C4-2B (cell line): ENCODE measurements around the gene S1PR4.
"Not testable (repeated sequence)": the region's sequence is repeated elsewhere in the genome, so short reads cannot be mapped to it uniquely, and the experiment has no call there.

ENCODE experiments used
- ZFX ChIP-seq: fragments of 450-650 bp; IDR thresholded peaks from 2 replicates; pipeline ENCODE4 v1.6.1; 2017
- TF ChIP-seq, protein P1 (sequence below): fragments of 450-650 bp; conservative IDR thresholded peaks from 2 replicates; pipeline ENCODE4 v1.5.1; 2017; ENCODE audit warnings: mild to moderate bottlenecking

DNA sequence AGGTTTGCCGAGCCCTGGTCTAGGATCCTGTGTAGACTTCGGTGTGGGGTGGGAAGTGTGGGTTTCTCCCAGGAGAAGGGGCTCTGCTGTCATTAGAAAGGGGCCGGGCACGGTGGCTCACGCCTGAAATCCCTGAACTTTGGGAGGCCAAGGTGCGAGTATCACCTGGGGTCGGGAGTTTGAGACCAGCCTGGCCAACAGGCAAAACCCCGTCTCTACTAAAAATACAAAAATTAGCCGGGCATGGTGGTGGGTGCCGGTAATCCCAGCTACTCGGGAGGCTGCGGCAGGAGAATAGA lies 13.2 kb downstream of the S1PR4 start:
- TF ChIP-seq, protein P1, sequence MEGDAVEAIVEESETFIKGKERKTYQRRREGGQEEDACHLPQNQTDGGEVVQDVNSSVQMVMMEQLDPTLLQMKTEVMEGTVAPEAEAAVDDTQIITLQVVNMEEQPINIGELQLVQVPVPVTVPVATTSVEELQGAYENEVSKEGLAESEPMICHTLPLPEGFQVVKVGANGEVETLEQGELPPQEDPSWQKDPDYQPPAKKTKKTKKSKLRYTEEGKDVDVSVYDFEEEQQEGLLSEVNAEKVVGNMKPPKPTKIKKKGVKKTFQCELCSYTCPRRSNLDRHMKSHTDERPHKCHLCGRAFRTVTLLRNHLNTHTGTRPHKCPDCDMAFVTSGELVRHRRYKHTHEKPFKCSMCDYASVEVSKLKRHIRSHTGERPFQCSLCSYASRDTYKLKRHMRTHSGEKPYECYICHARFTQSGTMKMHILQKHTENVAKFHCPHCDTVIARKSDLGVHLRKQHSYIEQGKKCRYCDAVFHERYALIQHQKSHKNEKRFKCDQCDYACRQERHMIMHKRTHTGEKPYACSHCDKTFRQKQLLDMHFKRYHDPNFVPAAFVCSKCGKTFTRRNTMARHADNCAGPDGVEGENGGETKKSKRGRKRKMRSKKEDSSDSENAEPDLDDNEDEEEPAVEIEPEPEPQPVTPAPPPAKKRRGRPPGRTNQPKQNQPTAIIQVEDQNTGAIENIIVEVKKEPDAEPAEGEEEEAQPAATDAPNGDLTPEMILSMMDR = not testable (repeated sequence)
- not testable (repeated sequence) for TF ChIP-seq ZFX
